GM19043 (cell line): ENCODE data around the gene KATNBL1.
"Not testable (repeated sequence)": the region's sequence is repeated elsewhere in the genome, so short reads cannot be mapped to it uniquely, and the experiment has no call there.

Experiments
- ATAC-seq: cut with Tn5 transposase; IDR thresholded peaks from one replicate; pipeline ENCODE4 v1.9.1; 2021; ENCODE audit warnings: low read depth; ENCODE audit not compliant: unreplicated experiment

Gene KATNBL1

GRCh38 chr15:34203936-34204335 lies 6.0 kb downstream of the KATNBL1 start:
- ATAC-seq, result no peak

- ATAC-seq, result no peak
Measured at GRCh38 chr15:34203305-34203704, 6.6 kb downstream of the KATNBL1 start.

- ATAC-seq, result not testable (repeated sequence)
Measured at GRCh38 chr15:34193272-34193671, 16.6 kb downstream of the KATNBL1 start.

GRCh38 chr15:34188711-34189110 lies 21.2 kb downstream of the KATNBL1 start:
- ATAC-seq, result no peak

GRCh38 chr15:34185666-34186065 lies 24.2 kb downstream of the KATNBL1 start:
- no peak for ATAC-seq

GRCh38 chr15:34182942-34183341 lies 27.0 kb downstream of the KATNBL1 start:
- no peak for ATAC-seq

- no peak for ATAC-seq
Measured at GRCh38 chr15:34179234-34179633, 30.7 kb downstream of the KATNBL1 start.

GRCh38 chr15:34165987-34166573 lies 43.8 kb downstream of the KATNBL1 start:
- not testable (repeated sequence) for ATAC-seq

GRCh38 chr15:34161329-34161963 lies 48.5 kb downstream of the KATNBL1 start:
- no peak for ATAC-seq

- no peak for ATAC-seq
Measured at GRCh38 chr15:34160735-34161134, 49.2 kb downstream of the KATNBL1 start.

GRCh38 chr15:34158355-34158754 lies 51.5 kb downstream of the KATNBL1 start:
- ATAC-seq, result no peak

- no peak for ATAC-seq
Measured at GRCh38 chr15:34155859-34156258, 54.0 kb downstream of the KATNBL1 start.

GRCh38 chr15:34154725-34155204 lies 55.1 kb downstream of the KATNBL1 start:
- no peak for ATAC-seq

- no peak for ATAC-seq
Measured at GRCh38 chr15:34147371-34148140, 62.3 kb downstream of the KATNBL1 start.

- ATAC-seq, result no peak
Measured at GRCh38 chr15:34133511-34133910, 76.4 kb downstream of the KATNBL1 start.

- ATAC-seq, result no peak
Measured at GRCh38 chr15:34132881-34133280, 77.0 kb downstream of the KATNBL1 start.

GRCh38 chr15:34128898-34129297 lies 81.0 kb downstream of the KATNBL1 start:
- ATAC-seq, result no peak

GRCh38 chr15:34126522-34126921 lies 83.4 kb downstream of the KATNBL1 start:
- ATAC-seq, result no peak

- ATAC-seq, result no peak
Measured at GRCh38 chr15:34125945-34126344, 84.0 kb downstream of the KATNBL1 start.

- ATAC-seq, result no peak
Measured at GRCh38 chr15:34124651-34125050, 85.2 kb downstream of the KATNBL1 start.

GRCh38 chr15:34122771-34123183 lies 87.1 kb downstream of the KATNBL1 start:
- no peak for ATAC-seq

GRCh38 chr15:34121786-34122185 lies 88.1 kb downstream of the KATNBL1 start:
- not testable (repeated sequence) for ATAC-seq
